ENCODE data around the gene CEP170. TPM values are rescaled to one million over a fixed set of nuclear protein-coding genes. Genes with fewer than 3 reads are reported as not detected.

The CEP170 gene
- polyA plus RNA-seq, 12 donors: 43.9 to 89.5 (median 61.2) TPM; not detected in 1

DNA sequence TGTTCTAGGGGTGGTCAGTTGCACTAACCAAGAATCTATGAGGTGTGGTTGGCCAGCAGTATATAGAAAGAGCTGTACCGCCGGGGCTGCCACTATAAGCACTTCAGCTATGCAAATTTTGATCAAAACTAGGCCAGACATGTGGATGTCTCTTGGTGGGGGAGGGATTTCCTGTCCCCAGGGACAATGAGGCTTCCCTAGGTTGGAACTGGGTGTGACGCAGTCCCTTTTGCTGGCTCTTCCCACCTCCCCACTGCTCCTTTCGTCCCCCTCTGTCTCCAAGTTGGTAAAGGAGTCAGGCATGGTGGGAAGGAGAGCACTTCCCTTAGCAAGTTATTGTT, 14.3 kb upstream of the CEP170 start:
- DNase-seq: no peak

DNA sequence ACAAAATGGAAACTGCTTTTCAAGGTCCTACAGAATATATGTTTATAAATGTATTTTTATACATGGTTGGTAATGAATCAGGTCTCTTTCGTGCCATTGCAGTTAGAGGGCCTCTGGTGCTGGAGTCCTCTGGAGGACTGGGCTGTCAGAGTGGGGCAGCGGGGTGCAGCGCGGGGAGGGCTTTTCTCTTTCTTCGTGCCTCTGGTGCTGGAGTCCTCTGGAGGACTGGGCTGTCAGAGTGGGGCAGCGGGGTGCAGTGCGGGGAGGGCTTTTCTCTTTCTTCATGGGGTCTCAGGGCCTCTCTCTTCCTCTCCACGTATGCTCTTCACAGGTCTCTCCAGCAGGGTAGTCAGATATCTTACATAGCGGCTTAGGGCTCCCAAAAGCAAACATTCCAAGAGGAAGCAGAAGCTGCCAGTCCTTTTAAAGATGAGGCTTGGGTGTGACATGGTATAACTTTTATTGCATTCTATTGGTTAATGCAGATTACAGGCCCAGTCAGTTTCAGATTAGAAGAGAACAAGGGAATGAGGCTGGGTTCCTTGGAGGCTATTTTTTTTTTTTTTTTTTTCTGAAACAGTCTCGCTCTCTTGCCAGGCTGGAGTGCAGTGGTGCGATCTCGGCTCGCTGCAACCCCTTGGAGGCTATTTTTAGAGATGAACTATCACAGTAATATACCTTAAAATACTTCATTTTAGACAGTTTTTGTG, 13.8 kb upstream of the CEP170 start:
- DNase-seq: no peak

DNA sequence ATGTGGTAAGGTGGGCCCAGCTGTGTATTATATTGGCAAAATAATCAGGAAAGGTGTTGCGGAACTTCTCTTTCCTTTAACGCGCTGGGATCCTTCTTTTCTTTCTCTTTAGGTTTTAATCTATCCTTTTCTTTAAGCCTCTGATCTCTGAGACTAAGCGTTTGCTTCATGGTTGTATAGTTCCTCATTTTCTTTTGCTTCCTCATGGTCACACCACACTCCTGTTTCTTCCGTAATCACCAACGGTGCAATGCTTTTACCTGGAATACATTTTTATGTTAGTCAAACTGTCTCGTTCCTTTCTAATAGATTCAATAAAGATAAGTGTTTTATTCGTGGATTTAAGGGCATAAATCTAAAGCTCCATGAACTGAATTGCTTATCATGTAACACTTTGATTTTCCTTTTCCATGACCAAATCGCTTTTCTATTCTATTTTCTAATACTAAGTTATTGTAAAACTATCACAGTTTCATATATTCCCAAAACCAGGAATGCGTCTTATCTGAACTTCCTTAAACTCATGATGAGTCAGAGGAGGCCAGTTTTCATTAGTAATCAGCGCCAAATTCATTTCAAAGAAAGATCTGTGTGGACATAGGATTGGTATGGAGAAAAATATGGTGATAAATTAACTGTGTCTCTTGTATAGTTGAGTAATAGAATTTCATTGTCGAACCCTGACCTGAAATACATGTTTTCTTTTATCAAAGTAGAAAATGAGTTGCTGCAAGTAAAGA, 13.0 kb upstream of the CEP170 start:
- DNase-seq: no peak

GRCh38 chr1:243267471-243267880, 12.4 kb upstream of the CEP170 start:
- no peak for DNase-seq

GRCh38 chr1:243266231-243266630, 11.2 kb upstream of the CEP170 start:
- no peak for DNase-seq

DNA sequence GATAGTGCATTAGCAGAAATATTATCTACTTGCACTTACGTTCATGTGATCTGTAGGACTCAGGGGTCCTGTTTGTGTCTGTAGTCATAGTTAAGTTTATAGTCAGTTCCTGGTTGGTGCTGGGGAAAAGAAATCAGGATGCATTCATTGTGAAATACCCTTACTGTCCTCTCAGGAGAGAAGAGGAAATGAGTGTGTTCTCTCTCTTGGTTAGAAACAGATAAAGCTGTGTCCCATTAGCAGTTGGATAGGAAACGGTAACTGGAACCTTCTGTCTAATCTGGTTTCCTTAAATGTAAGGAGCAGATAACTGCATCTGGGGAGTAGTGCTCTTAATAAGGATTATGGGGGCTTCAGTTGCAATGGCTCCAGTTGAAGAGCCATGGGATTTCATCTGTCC, 9.6 kb upstream of the CEP170 start:
- DNase-seq: no peak

DNA sequence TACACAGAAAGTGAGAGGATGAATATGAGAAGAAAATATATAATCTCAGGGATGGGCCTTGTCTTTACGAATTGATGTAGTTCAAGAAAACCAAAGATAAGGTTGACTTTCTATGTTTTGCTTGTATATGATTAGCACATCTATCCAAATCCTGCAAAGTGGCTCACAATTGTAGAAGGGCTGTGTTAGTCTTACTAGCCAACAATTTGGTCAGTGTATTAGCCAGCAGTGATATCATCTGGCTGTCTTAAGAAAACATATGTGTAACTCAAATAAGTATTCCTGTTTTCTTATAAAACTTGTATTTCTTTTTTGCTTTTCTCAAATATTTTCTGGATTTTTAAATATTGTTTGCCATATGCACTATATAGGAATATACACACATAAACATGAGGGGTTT, 6.3 kb upstream of the CEP170 start:
- DNase-seq: peak; percentile 58

- no peak for DNase-seq
These were observed 5.3 kb upstream of the CEP170 start for GRCh38 chr1:243260221-243260880.

DNA sequence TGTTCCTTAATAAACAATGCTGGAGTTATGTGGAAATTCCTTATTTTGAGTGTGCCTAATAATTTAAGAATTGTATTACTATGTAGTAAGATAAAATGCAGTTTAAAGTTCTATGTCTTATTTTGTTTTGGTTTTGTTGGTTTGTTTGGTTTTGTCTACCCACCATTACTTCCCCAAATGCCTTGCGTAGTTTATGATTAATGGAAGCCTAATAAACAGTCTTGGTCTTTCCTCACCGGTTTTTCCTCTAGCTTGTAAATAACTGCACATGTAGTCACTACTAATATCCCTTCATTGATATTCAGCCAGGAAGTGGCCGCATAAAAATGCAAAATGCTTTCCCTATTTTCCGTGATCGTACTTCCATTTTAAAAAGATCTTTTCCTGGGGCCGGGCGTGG, 3.6 kb upstream of the CEP170 start:
- DNase-seq: no peak

DNA sequence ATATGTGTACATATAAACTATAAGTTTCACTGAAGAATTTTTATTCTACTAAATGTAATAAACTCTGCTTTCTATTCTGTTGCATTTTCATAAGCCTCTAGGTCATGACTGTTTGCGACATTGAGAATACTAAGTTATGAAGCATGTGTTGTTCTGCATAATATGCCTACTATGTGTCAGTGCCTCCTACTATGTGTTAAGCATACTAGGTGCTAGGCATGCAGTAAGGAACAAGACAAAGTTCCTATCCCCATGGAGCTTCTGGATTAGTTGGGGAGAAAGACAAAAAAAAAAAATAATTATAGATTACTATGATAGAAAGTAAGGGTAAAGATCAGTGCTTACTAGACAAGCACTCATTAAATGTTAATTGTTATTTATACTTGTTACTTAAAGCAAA, 2.1 kb upstream of the CEP170 start:
- DNase-seq: no peak

DNA sequence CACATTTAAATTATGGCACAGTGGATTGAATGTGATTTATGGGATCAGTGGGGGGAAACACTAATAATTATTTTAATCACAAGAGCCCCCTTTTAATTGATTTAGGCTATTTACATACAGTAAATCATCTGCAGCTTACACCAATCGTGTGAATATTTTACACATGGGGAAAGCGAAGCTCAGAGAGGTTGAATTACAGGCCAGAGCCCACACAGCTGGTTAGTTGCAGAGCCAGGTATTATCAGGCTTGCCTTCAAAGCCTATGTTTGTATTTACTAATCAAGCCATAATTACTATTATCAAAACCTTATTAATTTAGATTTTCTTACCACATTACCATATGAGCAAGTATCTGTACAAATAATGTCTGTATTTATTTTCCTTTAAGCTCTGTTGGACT, 1.5 kb upstream of the CEP170 start:
- DNase-seq: no peak

DNA sequence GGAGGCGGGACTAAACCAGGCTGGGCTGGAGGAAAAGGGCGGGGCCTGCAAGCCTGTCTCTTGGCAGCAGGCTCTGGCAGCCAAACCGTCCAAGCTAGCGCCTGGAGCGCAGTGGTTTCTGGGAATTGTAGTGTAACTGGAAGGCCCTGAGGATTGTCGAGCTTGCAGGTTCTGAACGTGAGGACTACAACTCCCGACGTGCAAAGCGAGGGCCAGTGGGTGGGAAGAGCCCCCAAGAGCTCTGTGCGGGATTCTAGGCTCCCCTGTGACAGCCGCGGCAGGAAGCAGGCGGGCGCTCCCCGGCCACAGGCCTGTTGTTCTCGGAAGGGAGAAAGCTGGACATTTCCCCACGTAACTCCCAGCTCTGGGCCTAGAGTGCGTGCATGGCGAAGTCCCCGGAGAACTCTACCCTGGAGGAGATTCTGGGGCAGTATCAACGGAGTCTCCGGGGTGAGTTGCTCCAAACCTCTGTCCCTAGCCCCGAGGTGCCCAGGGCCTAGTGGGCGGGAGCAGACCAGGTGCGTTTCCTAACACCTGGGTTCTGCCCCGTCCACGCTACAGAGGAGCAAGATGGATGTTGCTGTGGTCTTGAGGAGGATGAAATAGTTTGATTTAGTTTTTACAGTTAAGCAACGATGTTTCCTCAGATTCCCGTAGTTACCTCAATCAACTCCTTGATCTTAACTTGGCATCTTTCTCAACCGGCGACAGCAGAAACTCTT, 871 bp upstream of the CEP170 start, which contains the start of gene SDCCAG8:
TSS of gene SDCCAG8 (plus strand) at position 251 of the 722 bp plus-strand sequence. CDS start at position 384, 133 bp downstream.
- DNase-seq: peak; percentile 100

GRCh38 chr1:243254233-243254926, 701 bp downstream of the CEP170 start:
- DNase-seq: peak; percentile 61

DNA sequence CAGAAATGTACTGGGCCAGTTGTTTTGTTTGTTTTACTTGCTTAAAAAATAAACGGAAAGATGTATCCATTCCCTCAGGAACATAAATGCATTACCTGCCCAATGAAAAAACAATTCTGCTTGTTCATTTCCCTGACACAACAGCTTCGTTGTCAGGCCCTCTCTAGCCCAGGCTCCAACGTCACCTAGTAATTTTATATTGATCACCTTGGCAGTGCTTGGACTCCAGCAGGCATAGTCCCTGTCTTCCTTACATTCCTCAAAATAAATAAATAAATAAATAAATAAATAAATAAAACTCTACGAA, 1.2 kb downstream of the CEP170 start:
- no peak for DNase-seq

GRCh38 chr1:243253211-243253925, 1.7 kb downstream of the CEP170 start:
- DNase-seq: no peak

GRCh38 chr1:243251539-243251938, 3.5 kb downstream of the CEP170 start:
- DNase-seq: no peak

DNA sequence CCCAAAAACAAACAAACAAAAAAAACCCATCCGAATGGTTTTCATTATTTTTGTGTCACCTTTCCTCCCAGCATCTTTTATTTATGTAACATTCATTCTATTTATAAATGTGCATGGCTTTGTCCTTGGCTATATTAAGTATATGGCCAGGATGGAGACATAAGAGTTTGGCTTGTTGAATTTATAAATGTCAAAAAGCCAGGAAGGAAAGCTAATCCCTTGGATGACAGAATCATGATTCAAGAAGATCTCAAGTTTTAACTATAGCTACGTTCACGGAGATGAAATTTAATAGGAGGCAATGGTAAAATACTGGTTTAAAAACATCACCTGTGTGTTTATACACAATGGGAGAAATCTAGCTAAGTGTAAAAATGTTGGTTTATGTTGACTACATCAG, 5.0 kb downstream of the CEP170 start:
- no peak for DNase-seq

DNA sequence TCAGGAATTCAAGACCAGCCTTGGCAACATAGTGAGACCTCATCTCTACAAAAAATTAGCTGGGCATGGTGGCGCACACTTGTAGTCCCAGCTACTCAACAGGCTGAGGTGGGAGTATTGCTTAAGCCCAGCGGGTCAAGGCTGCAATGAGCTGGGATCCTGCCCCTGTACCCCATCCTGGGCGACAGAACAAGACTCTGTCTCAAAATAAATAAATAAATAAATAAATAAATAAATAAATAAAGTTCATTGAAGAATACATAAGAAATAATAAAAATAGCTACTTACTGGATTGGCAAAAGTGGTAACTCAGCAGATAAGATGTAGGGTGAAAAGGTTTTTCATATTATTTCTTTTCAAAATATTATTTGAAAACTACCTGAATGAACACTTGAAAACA, 5.9 kb downstream of the CEP170 start:
- DNase-seq: no peak

DNA sequence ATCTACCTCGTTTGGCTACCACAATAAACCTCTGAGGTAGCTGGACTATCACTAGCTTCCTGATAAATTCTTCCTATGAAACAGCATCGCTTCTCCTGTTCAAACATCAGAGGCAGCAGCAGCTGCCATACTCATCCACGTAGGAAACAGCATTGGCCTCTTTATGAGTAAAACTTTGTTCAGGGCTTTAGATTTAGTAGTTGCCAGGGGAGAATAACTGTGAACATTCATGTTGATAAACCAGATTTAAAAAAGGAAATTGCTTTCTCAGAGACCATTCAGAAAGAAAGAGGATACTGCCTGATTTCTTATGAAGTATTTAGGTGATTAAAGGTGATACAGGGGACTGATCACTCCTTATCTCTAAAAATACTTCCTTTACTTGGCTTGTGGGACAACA, 7.2 kb downstream of the CEP170 start:
- DNase-seq: no peak

- DNase-seq: no peak
These were observed 8.2 kb downstream of the CEP170 start for GRCh38 chr1:243246916-243247315.

DNA sequence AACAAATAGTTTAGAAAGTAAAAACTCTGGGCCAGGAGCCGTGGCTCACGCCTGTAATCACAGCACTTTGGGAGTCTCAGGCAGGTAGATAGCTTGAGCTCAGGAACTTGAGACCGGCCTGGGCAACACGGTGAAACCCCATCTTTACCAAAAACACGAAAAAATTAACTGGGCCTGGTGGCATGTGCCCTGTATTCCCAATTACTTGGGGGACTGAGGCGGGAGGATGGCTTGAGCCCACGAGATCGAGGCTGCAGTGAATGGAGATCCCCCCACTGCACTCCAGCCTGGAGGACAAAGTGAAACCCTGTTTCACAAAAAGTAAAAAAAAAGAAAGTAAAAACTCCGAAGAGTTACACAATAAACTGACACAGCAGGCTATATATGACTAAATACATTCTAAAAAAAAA, 10.6 kb downstream of the CEP170 start:
- DNase-seq: no peak
